H54 (cell line): ENCODE data around the gene YJEFN3.

Experiments
- DNase-seq: peaks from one replicate; pipeline ENCODE4 v3.0.0; 2011; ENCODE audit warnings: low spot score, mixed read lengths; ENCODE audit not compliant: insufficient read length
- FAIRE-seq: peaks from 3 replicates; lab custom pipeline; 2011; peaks lifted over from hg19 to GRCh38; lab: Jason Lieb, UNC
- POLR2A ChIP-seq: IDR thresholded peaks from 2 replicates; pipeline ENCODE4 v1.6.1; 2011; ENCODE audit warnings: low read depth, mild to moderate bottlenecking, low read length

YJEFN3 gene, protein sequence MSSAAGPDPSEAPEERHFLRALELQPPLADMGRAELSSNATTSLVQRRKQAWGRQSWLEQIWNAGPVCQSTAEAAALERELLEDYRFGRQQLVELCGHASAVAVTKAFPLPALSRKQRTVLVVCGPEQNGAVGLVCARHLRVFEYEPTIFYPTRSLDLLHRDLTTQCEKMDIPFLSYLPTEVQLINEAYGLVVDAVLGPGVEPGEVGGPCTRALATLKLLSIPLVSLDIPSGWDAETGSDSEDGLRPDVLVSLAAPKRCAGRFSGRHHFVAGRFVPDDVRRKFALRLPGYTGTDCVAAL

DNA sequence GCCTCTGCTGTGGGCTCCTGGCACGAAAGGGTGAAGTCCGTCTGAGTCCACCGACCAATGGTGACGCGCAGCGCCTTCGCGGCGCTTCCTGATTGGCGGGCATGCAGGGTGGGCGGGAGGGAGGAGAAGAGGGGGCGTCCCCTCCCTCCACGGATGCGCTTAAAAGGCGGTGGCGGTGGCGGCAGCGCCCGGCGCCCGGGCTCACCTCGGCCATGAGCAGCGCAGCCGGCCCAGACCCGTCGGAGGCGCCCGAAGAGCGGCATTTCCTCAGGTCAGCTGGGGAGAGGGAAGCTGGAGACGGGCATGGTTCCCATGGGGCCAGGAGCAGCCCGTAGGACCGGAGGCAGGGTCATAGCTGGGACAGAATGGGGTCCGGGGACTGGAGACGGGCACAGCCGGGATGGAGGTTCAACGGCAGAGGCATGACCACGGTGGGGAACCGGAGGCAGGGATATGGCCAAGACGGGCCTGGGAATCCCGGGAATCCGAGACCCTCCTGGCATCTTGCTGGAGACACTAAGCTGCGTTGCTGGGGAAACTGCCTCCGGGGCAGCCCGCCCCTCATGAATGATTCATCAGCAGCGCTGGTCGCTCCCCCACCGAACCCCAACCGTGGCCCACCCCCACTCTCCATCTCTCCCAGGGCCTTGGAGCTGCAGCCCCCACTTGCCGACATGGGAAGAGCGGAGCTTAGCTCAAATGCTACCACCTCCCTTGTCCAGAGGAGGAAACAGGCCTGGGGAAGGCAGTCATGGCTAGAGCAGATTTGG is at the start of gene YJEFN3:
Gene YJEFN3, plus strand, starts transcription at position 191 of the 770 bp plus-strand sequence. Its CDS starts 22 bp downstream, at position 213.
- no peak for TF ChIP-seq POLR2A
- FAIRE-seq (no peak), DNase-seq (no peak)

DNA sequence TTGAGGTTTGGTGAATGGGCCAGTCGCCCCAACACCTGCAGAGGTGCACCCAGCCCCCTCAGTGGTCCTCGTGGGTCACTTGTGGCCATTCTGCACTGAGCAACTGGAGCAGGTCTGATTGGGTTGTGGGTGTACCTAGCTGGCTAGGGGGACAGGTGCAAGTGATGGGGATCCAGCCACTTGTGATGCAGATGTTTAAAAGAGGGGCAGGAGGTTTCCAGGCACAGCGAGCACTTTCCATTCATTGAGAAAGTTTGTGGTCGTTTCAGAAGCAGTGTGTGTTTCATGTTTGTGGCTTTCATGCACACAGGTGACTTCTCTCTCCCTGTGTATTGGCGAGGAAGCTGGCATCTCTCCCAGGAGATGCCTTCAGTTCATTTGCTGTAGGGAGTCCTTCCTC is 48.0 kb upstream of the YJEFN3 start:
- no peak for TF ChIP-seq POLR2A
- DNase-seq = no peak
- FAIRE-seq = no peak

GRCh38 chr19:19482809-19483596 is 45.7 kb upstream of the YJEFN3 start:
- FAIRE-seq (no peak), DNase-seq (no peak)
- TF ChIP-seq POLR2A = no peak

- FAIRE-seq (no peak), DNase-seq (no peak)
- no peak for TF ChIP-seq POLR2A
Observed at GRCh38 chr19:19485161-19485997, 43.3 kb upstream of the YJEFN3 start.

GRCh38 chr19:19485998-19486290 is 42.8 kb upstream of the YJEFN3 start:
- FAIRE-seq (no peak), DNase-seq (no peak)
- TF ChIP-seq POLR2A = no peak

DNA sequence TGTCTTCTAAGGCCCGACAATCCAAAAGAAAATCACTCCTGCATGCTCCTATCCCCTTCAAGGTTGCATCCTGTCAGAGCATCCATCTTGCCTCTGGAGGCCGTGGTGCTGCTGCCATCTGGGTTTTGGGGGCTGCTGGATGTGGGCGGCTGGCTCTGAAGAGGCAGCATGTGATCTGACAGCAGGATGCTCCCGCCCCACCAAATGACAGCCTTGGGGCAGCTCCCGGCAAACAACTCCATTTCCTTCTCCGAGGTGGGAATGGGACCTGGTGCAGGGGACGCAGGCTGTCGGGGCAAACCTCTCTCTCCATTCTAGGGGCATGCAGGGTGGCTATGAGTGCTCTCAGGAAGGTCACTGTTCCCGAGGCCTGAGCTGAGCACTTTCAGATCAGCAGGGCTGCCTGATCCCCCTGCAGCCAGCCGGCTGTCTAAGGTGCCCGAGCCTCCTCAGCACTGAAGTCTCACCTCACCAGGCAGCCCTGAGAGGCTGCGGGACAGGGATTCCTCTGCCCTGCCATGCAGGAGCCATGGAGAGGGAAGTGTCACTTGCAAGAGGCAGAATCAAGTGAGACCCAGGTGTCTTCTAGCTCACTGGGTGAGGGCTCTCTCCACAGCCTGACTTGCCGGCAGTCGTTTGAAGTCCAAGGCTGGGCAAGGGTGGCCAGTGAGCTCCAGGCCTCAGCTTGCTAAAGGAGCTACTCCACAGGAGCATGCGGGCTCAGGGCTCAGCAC is 42.2 kb upstream of the YJEFN3 start:
- TF ChIP-seq POLR2A = no peak
- DNase-seq (no peak), FAIRE-seq (no peak)

- no peak for DNase-seq
- TF ChIP-seq POLR2A = no peak
- no peak for FAIRE-seq
Observed at GRCh38 chr19:19487077-19487949, 41.4 kb upstream of the YJEFN3 start.

GRCh38 chr19:19487950-19488874 is 40.5 kb upstream of the YJEFN3 start:
- no peak for TF ChIP-seq POLR2A
- FAIRE-seq (no peak), DNase-seq (no peak)

- peak; percentile 81 for FAIRE-seq
- no peak for TF ChIP-seq POLR2A
- peak; percentile 87 for DNase-seq
Observed at GRCh38 chr19:19488875-19489690, 39.6 kb upstream of the YJEFN3 start.

GRCh38 chr19:19489804-19490204 is 38.9 kb upstream of the YJEFN3 start:
- FAIRE-seq (no peak), DNase-seq (no peak)
- TF ChIP-seq POLR2A = no peak
